Loucy (cell line): ENCODE measurements around the gene CFAP73.

Experiments used
- CTCF ChIP-seq: fragments of 200-600 bp; sonication (generic); conservative IDR thresholded peaks from 2 replicates; pipeline ENCODE4 v1.5.1; 2014; ENCODE audit warnings: mild to moderate bottlenecking, antibody characterized with exemption, low read length
- EZH2phosphoT487 ChIP-seq: fragments of 200-600 bp; IDR thresholded peaks from 2 replicates; pipeline ENCODE4 v1.6.1; 2018; ENCODE audit warnings: antibody characterized with exemption, mild to moderate bottlenecking, moderate library complexity, borderline replicate concordance

- TF ChIP-seq CTCF: no peak
- no peak for TF ChIP-seq EZH2phosphoT487
These were observed 34.9 kb upstream of the CFAP73 start for GRCh38 chr12:113114447-113115178.
